ENCODE measurements around the gene AHDC1. TPM values are rescaled to one million over a fixed set of nuclear protein-coding genes. Genes with fewer than 3 reads are reported as not detected.
A peak's percentile ranks its signal among the peaks of the same experiment; 100 is the strongest.

Gene AHDC1
- total and polyA plus RNA-seq, 2 of the 13 experiments (the other 11 are each of a cell fraction or from before 2014, with no cell fraction given), result 1.0 to 2.7 TPM

GRCh38 chr1:27542463-27543273 is 61.3 kb downstream of the AHDC1 start (continued):
- TF ChIP-seq, protein P1, sequence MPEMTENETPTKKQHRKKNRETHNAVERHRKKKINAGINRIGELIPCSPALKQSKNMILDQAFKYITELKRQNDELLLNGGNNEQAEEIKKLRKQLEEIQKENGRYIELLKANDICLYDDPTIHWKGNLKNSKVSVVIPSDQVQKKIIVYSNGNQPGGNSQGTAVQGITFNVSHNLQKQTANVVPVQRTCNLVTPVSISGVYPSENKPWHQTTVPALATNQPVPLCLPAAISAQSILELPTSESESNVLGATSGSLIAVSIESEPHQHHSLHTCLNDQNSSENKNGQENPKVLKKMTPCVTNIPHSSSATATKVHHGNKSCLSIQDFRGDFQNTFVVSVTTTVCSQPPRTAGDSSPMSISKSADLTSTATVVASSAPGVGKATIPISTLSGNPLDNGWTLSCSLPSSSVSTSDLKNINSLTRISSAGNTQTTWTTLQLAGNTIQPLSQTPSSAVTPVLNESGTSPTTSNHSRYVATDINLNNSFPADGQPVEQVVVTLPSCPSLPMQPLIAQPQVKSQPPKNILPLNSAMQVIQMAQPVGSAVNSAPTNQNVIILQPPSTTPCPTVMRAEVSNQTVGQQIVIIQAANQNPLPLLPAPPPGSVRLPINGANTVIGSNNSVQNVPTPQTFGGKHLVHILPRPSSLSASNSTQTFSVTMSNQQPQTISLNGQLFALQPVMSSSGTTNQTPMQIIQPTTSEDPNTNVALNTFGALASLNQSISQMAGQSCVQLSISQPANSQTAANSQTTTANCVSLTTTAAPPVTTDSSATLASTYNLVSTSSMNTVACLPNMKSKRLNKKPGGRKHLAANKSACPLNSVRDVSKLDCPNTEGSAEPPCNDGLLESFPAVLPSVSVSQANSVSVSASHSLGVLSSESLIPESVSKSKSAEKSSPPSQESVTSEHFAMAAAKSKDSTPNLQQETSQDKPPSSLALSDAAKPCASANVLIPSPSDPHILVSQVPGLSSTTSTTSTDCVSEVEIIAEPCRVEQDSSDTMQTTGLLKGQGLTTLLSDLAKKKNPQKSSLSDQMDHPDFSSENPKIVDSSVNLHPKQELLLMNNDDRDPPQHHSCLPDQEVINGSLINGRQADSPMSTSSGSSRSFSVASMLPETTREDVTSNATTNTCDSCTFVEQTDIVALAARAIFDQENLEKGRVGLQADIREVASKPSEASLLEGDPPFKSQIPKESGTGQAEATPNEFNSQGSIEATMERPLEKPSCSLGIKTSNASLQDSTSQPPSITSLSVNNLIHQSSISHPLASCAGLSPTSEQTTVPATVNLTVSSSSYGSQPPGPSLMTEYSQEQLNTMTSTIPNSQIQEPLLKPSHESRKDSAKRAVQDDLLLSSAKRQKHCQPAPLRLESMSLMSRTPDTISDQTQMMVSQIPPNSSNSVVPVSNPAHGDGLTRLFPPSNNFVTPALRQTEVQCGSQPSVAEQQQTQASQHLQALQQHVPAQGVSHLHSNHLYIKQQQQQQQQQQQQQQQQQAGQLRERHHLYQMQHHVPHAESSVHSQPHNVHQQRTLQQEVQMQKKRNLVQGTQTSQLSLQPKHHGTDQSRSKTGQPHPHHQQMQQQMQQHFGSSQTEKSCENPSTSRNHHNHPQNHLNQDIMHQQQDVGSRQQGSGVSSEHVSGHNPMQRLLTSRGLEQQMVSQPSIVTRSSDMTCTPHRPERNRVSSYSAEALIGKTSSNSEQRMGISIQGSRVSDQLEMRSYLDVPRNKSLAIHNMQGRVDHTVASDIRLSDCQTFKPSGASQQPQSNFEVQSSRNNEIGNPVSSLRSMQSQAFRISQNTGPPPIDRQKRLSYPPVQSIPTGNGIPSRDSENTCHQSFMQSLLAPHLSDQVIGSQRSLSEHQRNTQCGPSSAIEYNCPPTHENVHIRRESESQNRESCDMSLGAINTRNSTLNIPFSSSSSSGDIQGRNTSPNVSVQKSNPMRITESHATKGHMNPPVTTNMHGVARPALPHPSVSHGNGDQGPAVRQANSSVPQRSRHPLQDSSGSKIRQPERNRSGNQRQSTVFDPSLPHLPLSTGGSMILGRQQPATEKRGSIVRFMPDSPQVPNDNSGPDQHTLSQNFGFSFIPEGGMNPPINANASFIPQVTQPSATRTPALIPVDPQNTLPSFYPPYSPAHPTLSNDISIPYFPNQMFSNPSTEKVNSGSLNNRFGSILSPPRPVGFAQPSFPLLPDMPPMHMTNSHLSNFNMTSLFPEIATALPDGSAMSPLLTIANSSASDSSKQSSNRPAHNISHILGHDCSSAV (CRISPR knock-in tag; IDR thresholded peaks at IDR 0.05; ENCODE audit: borderline replicate concordance), result no peak
- 0 out of 2 replicates have a peak, but pooled peaks have one; percentile 41 for TF ChIP-seq ZNF343 (CRISPR knock-in tag; IDR thresholded peaks at IDR 0.05)
- no peak for TF ChIP-seq SIX4 (CRISPR knock-in tag; IDR thresholded peaks at IDR 0.05)
- no peak for TF ChIP-seq ZNF749 (CRISPR knock-in tag; IDR thresholded peaks at IDR 0.05; ENCODE audit: borderline replicate concordance)
- 0 out of 2 replicates have a peak, but pooled peaks have one; percentile 21 for TF ChIP-seq ZNF839 (CRISPR knock-in tag; IDR thresholded peaks at IDR 0.05; ENCODE audit: borderline replicate concordance)
- TF ChIP-seq, protein P2, sequence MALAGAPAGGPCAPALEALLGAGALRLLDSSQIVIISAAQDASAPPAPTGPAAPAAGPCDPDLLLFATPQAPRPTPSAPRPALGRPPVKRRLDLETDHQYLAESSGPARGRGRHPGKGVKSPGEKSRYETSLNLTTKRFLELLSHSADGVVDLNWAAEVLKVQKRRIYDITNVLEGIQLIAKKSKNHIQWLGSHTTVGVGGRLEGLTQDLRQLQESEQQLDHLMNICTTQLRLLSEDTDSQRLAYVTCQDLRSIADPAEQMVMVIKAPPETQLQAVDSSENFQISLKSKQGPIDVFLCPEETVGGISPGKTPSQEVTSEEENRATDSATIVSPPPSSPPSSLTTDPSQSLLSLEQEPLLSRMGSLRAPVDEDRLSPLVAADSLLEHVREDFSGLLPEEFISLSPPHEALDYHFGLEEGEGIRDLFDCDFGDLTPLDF (CRISPR knock-in tag; IDR thresholded peaks at IDR 0.05), result no peak
- 0 out of 2 replicates have a peak, but pooled peaks have one; percentile 15 for TF ChIP-seq MZF1 (CRISPR knock-in tag; IDR thresholded peaks at IDR 0.05; ENCODE audit: borderline replicate concordance)
- TF ChIP-seq, protein P3, sequence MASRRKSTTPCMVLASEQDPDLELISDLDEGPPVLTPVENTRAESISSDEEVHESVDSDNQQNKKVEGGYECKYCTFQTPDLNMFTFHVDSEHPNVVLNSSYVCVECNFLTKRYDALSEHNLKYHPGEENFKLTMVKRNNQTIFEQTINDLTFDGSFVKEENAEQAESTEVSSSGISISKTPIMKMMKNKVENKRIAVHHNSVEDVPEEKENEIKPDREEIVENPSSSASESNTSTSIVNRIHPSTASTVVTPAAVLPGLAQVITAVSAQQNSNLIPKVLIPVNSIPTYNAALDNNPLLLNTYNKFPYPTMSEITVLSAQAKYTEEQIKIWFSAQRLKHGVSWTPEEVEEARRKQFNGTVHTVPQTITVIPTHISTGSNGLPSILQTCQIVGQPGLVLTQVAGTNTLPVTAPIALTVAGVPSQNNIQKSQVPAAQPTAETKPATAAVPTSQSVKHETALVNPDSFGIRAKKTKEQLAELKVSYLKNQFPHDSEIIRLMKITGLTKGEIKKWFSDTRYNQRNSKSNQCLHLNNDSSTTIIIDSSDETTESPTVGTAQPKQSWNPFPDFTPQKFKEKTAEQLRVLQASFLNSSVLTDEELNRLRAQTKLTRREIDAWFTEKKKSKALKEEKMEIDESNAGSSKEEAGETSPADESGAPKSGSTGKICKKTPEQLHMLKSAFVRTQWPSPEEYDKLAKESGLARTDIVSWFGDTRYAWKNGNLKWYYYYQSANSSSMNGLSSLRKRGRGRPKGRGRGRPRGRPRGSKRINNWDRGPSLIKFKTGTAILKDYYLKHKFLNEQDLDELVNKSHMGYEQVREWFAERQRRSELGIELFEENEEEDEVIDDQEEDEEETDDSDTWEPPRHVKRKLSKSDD (CRISPR knock-in tag; IDR thresholded peaks at IDR 0.05; ENCODE audit: low read depth), result no peak
- TF ChIP-seq ZBTB21 (CRISPR knock-in tag; IDR thresholded peaks at IDR 0.05), result peak; percentile 30; the same call in 1 of the 2 replicates
- no peak for TF ChIP-seq TCF7L2 (IDR thresholded peaks at IDR 0.05; ENCODE audit: low read depth, low read length)
- no peak for TF ChIP-seq U2AF1 (optimal IDR thresholded peaks at IDR 0.05; ENCODE audit: low read depth, low read length)
- TF ChIP-seq ZNF644 (CRISPR knock-in tag; IDR thresholded peaks at IDR 0.05; ENCODE audit: low read depth), result 0 out of 2 replicates have a peak, but pooled peaks have one; percentile 27
- TF ChIP-seq NCOR1 (IDR thresholded peaks at IDR 0.05; ENCODE audit: borderline replicate concordance, low read length), result no peak
- TF ChIP-seq MAFF (IDR thresholded peaks at IDR 0.05; ENCODE audit: low read depth, low read length), result no peak
- TF ChIP-seq HIVEP1 (CRISPR knock-in tag; IDR thresholded peaks at IDR 0.05), result 0 out of 2 replicates have a peak, but pooled peaks have one; percentile 47
- TF ChIP-seq ZNF878 (CRISPR knock-in tag; IDR thresholded peaks at IDR 0.05), result peak; percentile 91; the same call in 1 of the 2 replicates
- no peak for TF ChIP-seq ZNF766 (CRISPR knock-in tag; IDR thresholded peaks at IDR 0.05; ENCODE audit: borderline replicate concordance)

Data from HepG2 (cell line).